ENCODE measurements around the gene DTNB. TPM values are rescaled to one million over a fixed set of nuclear protein-coding genes. Genes with fewer than 3 reads are reported as not detected.

Gene DTNB
- total and polyA plus RNA-seq, 2 of the 4 experiments (the other 2 are of a cell fraction): 3.8 to 5.3 TPM

DNA sequence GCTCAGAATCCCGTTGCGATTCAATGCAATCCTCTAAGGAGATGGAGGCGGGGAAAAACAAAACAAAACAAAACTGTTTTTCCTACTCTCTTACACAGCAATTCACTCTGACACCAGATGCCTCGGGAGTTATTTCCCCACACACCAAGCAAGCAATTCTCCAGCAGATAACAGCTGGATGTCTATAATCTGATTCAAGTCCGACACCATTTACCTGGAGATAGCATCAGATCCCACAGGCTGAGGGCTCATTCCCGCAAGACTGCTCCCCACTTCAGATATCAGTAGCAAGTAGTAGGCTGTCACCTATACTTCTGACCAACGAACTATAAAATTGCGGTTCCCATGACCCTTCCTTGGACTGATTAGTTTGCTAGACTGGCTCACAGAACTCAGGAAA, 58.7 kb downstream of the DTNB start:
- Histone ChIP-seq H3K4me3 (ENCODE audit: insufficient read depth, low read depth, low read length) (no peak overlapping the region), H3K9ac (ENCODE audit: low read depth, low read length) (no peak overlapping the region), H2BK20ac (ENCODE audit: low read depth, low read length) (no peak overlapping the region), H4K5ac (ENCODE audit: low read depth, low read length) (no peak overlapping the region), H3K18ac (ENCODE audit: low read depth, low read length) (no peak overlapping the region), H2AK5ac (ENCODE audit: low read depth, low read length) (no peak overlapping the region), H3K4me2 (ENCODE audit: low read depth, low read length) (no peak overlapping the region), H3K27me3 (ENCODE audit: control insufficient read depth, insufficient read depth, low read length) (no peaks in the 10 kb centered on the region), H2AFZ (replicated peaks; ENCODE audit: low read length, poor library complexity) (no peak overlapping the region), H4K91ac (ENCODE audit: insufficient read depth, low read depth, low read length) (no peak overlapping the region), H3K23ac (ENCODE audit: low read depth, low read length) (no peak overlapping the region), H2BK15ac (ENCODE audit: low read depth, low read length) (no peak overlapping the region), H3K56ac (ENCODE audit: extremely low read depth, insufficient read depth, low read length) (no peak overlapping the region), H2BK120ac (ENCODE audit: low read depth, low read length) (no peak overlapping the region), H3K36me3 (ENCODE audit: control insufficient read depth, insufficient read depth, low read length) (no peaks in the 10 kb centered on the region), H3K4ac (ENCODE audit: low read depth, low read length) (no peak overlapping the region), H2AK9ac (replicated peaks; ENCODE audit: low read depth, low read length, poor library complexity) (no peak overlapping the region), H2BK5ac (ENCODE audit: low read depth, low read length, poor library complexity, severe bottlenecking) (no peak overlapping the region), H4K8ac (ENCODE audit: low read depth in 2 of 2, low read length in 2 of 2) (no peak overlapping the region), H3K79me1 (ENCODE audit: low read depth in 1 of 2, low read length in 2 of 2) (no peaks in the 10 kb centered on the region), H3K14ac (replicated peaks; ENCODE audit: low read depth, low read length) (no peak overlapping the region), H3K4me1 (ENCODE audit: control insufficient read depth, insufficient read depth, low read length) (peaks cover 4% of the 10 kb centered on the region), H3K9me1 (ENCODE audit: insufficient read depth, low read length) (no peaks in the 10 kb centered on the region), H3K27ac (ENCODE audit: insufficient read depth, low read length) (no peak overlapping the region), H4K20me1 (ENCODE audit: insufficient read depth, low read length) (no peaks in the 10 kb centered on the region; the same call in 1 of the 2 replicates), H3K9me3 (ENCODE audit: control insufficient read depth, insufficient read depth, low read length) (no peaks in the 10 kb centered on the region)
- POLR2A ChIA-PET (ENCODE audit: unreplicated experiment): no interaction called here
- dilution Hi-C loops (cut with HindIII; ENCODE audit: low sequenced_read_pairs, unreplicated experiment): no loop called here
- intact Hi-C loops (cut with micrococcal nuclease): no loop called here
- no peak for ATAC-seq (ENCODE audit: low read depth)
- CTCF ChIA-PET: interaction anchor here (0.6 kb wide), 1 partner anchor 50 kb away, joined by 3 read pairs; no protein-coding TSS in a partner anchor
- DNase-seq: no peak
- TF ChIP-seq CHD1 (IDR thresholded peaks at IDR 0.05; ENCODE audit: low read depth, low read length) (no peak), MXI1 (IDR thresholded peaks at IDR 0.05; ENCODE audit: borderline replicate concordance, low read depth, low read length) (no peak), FOS (IDR thresholded peaks at IDR 0.05; ENCODE audit: low read depth, low read length) (no peak), CEBPB (IDR thresholded peaks at IDR 0.05; ENCODE audit: low read depth, low read length) (no peak), RAD21 (IDR thresholded peaks at IDR 0.05; ENCODE audit: low read length) (no peak)
- TF ChIP-seq, protein P1, sequence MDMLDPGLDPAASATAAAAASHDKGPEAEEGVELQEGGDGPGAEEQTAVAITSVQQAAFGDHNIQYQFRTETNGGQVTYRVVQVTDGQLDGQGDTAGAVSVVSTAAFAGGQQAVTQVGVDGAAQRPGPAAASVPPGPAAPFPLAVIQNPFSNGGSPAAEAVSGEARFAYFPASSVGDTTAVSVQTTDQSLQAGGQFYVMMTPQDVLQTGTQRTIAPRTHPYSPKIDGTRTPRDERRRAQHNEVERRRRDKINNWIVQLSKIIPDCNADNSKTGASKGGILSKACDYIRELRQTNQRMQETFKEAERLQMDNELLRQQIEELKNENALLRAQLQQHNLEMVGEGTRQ (IDR thresholded peaks at IDR 0.05; ENCODE audit: low read depth, low read length): no peak
- in situ Hi-C loops (cut with MboI; ENCODE audit: low sequenced_read_pairs): loop anchor here (5.0 kb wide), 1 partner anchor 43 kb away; no protein-coding TSS in a partner anchor
- no TSS peak for BruUV-seq (replicated peaks)
- WGBS, 2 experiments (ENCODE audit: extremely low coverage in 2 of 2, insufficient read length in 1 of 2): no CpG with 5 or more reads among the region's 8 CpGs
